Ishikawa (cell line): ENCODE measurements around the gene ZNF672.

Experiments used
- CEBPB ChIP-seq: IDR thresholded peaks from 2 replicates; pipeline ENCODE4 v1.6.1; 2012
- CREB1 ChIP-seq: IDR thresholded peaks from 2 replicates; pipeline ENCODE4 v1.6.1; 2012; ENCODE audit warnings: low read depth
- EGR1 ChIP-seq: IDR thresholded peaks from 2 replicates; pipeline ENCODE4 v1.6.1; 2012
- EP300 ChIP-seq: IDR thresholded peaks from 2 replicates; pipeline ENCODE4 v1.6.1; 2012; ENCODE audit warnings: borderline replicate concordance
- FOXM1 ChIP-seq: IDR thresholded peaks from 2 replicates; pipeline ENCODE4 v1.6.1; 2012; ENCODE audit warnings: low read depth, borderline replicate concordance
- NFIC ChIP-seq: IDR thresholded peaks from 2 replicates; pipeline ENCODE4 v1.6.1; 2012
- RAD21 ChIP-seq: IDR thresholded peaks from 2 replicates; pipeline ENCODE4 v1.6.1; 2012; ENCODE audit warnings: low read depth
- TAF1 ChIP-seq: IDR thresholded peaks from 2 replicates; pipeline ENCODE4 v1.6.1; 2012; ENCODE audit warnings: low read depth, mild to moderate bottlenecking
- TCF12 ChIP-seq: IDR thresholded peaks from 2 replicates; pipeline ENCODE4 v1.6.1; 2012; ENCODE audit warnings: low read depth
- TF ChIP-seq, protein P1 (sequence below): IDR thresholded peaks from 2 replicates; pipeline ENCODE4 v1.6.1; 2012
- TF ChIP-seq, protein P2 (sequence below): IDR thresholded peaks from 2 replicates; pipeline ENCODE4 v1.6.1; 2012; ENCODE audit warnings: low read depth, mild to moderate bottlenecking
- TF ChIP-seq, protein P3 (sequence below): IDR thresholded peaks from 2 replicates; pipeline ENCODE4 v1.6.1; 2012

DNA sequence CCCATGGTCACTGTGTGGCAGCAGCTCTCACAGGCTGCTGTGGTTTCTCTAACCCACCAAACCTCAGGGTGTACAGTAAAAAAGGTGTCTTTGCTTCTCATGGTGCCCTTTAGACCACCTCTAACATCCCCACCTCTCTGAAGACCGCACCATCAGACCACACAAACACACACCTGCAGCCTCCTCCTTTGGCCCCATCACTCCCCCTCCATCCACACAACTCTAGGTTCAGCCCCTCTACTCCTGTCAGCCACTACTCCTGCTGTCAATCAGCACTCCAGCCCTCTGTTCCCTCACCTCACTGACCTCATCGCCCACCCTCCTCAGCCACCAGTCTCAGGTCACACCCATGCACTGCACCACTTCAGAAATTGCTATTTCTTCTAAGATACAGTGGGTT, 13.4 kb downstream of the ZNF672 start:
- no peak for TF ChIP-seq CREB1
- no peak for TF ChIP-seq TAF1
- TF ChIP-seq TCF12: no peak
- TF ChIP-seq EGR1: no peak
- TF ChIP-seq EP300: no peak
- no peak for TF ChIP-seq RAD21
- TF ChIP-seq, protein P1, sequence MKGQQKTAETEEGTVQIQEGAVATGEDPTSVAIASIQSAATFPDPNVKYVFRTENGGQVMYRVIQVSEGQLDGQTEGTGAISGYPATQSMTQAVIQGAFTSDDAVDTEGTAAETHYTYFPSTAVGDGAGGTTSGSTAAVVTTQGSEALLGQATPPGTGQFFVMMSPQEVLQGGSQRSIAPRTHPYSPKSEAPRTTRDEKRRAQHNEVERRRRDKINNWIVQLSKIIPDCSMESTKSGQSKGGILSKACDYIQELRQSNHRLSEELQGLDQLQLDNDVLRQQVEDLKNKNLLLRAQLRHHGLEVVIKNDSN: no peak
- no peak for TF ChIP-seq FOXM1
- no peak for TF ChIP-seq NFIC
- TF ChIP-seq CEBPB: no peak
- TF ChIP-seq, protein P2, sequence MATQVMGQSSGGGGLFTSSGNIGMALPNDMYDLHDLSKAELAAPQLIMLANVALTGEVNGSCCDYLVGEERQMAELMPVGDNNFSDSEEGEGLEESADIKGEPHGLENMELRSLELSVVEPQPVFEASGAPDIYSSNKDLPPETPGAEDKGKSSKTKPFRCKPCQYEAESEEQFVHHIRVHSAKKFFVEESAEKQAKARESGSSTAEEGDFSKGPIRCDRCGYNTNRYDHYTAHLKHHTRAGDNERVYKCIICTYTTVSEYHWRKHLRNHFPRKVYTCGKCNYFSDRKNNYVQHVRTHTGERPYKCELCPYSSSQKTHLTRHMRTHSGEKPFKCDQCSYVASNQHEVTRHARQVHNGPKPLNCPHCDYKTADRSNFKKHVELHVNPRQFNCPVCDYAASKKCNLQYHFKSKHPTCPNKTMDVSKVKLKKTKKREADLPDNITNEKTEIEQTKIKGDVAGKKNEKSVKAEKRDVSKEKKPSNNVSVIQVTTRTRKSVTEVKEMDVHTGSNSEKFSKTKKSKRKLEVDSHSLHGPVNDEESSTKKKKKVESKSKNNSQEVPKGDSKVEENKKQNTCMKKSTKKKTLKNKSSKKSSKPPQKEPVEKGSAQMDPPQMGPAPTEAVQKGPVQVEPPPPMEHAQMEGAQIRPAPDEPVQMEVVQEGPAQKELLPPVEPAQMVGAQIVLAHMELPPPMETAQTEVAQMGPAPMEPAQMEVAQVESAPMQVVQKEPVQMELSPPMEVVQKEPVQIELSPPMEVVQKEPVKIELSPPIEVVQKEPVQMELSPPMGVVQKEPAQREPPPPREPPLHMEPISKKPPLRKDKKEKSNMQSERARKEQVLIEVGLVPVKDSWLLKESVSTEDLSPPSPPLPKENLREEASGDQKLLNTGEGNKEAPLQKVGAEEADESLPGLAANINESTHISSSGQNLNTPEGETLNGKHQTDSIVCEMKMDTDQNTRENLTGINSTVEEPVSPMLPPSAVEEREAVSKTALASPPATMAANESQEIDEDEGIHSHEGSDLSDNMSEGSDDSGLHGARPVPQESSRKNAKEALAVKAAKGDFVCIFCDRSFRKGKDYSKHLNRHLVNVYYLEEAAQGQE: no peak
- TF ChIP-seq, protein P3, sequence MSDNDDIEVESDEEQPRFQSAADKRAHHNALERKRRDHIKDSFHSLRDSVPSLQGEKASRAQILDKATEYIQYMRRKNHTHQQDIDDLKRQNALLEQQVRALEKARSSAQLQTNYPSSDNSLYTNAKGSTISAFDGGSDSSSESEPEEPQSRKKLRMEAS: no peak
